Measurements from ENCODE around the gene BEGAIN.
A peak's percentile ranks its signal among the peaks of the same experiment; 100 is the strongest.
"Not testable (repeated sequence)": the region's sequence is repeated elsewhere in the genome, so short reads cannot be mapped to it uniquely, and the experiment has no call there.

The BEGAIN gene

DNA sequence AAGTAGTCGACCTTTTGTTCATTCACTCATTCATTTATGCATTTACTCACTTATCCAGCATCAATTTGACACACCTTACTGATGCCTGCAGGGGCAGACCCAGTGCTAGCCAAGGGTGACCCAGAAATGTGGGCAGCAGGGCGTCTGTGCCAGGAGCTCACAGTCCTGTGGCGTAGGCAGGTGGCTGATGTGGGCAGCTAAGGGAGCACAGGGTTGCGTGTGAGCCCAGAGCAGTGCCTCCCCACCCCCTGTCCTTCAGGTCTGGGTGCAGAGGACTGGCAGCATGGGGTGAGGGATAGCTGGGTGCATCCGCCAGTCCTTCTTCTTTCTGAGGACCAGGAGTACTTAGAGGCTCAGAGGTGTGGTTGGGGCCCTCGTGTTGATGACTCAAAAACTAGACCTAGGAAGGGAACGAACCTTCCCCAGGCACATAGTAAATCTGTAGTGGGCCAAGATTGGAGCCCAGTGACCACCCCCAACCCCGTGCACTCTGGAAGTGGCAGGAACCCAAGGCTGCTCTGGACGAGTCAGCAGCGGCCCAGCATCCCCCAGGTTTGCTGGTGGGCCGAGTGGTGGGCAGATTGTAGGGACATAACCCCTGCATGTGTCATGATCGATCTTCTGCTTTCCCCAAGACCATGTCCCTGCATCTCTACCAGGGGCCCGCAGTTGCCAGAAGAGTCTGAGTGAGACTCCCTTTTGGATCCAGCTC is 63.9 kb downstream of the BEGAIN start:
- no peak overlapping the region for H3K4me3 ChIP-seq (ENCODE audit: low read depth, low read length)
- peaks cover 3% of the 10 kb centered on the region; the same call in 1 of the 2 replicates for H3K4me1 ChIP-seq (ENCODE audit: control insufficient read depth, insufficient read depth, low read length)
- H3K27me3 ChIP-seq (ENCODE audit: control insufficient read depth, insufficient read depth, low read length) = no peaks in the 10 kb centered on the region
- peaks cover 7% of the 10 kb centered on the region for H3K36me3 ChIP-seq (ENCODE audit: control insufficient read depth, insufficient read depth, low read length)
- no peaks in the 10 kb centered on the region for H3K9me3 ChIP-seq (ENCODE audit: control insufficient read depth, insufficient read depth, low read depth, low read length)
- H3K9ac ChIP-seq (ENCODE audit: low read length) = peak overlapping the region; percentile 14
- H3K27ac ChIP-seq (ENCODE audit: low read depth, low read length) = no peak overlapping the region

DNA sequence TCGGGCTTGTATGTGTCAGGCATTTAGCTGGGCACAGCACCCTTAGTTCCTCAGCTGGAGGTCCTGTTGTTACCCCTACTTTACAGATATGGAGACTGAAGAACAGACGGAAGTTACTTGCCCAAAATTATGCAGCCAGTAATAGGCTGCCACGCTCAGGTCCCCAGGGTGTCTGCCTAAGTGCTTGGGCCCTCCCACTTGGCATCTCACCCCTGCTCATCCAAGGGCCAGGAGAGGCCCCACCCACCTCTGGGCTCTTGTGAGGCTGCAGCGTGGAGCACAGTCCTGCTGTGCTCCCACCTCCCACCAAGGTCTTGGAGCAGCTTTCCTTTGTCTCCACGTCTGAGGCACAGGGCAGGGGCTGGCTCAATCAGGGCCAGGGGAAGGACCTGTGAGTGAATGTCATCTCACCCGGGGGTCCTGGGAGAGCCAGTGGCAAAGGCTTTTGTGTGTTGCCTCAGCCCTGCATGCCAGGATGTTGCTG is 64.6 kb downstream of the BEGAIN start:
- H3K4me1 ChIP-seq (ENCODE audit: control insufficient read depth, insufficient read depth, low read length) = peaks cover 3% of the 10 kb centered on the region; the same call in 1 of the 2 replicates
- H3K27ac ChIP-seq (ENCODE audit: low read depth, low read length) = no peak overlapping the region
- no peak overlapping the region for H3K4me3 ChIP-seq (ENCODE audit: low read depth, low read length)
- peaks cover 7% of the 10 kb centered on the region for H3K36me3 ChIP-seq (ENCODE audit: control insufficient read depth, insufficient read depth, low read length)
- no peaks in the 10 kb centered on the region for H3K27me3 ChIP-seq (ENCODE audit: control insufficient read depth, insufficient read depth, low read length)
- no peak overlapping the region for H3K9ac ChIP-seq (ENCODE audit: low read length)
- no peaks in the 10 kb centered on the region for H3K9me3 ChIP-seq (ENCODE audit: control insufficient read depth, insufficient read depth, low read depth, low read length)

DNA sequence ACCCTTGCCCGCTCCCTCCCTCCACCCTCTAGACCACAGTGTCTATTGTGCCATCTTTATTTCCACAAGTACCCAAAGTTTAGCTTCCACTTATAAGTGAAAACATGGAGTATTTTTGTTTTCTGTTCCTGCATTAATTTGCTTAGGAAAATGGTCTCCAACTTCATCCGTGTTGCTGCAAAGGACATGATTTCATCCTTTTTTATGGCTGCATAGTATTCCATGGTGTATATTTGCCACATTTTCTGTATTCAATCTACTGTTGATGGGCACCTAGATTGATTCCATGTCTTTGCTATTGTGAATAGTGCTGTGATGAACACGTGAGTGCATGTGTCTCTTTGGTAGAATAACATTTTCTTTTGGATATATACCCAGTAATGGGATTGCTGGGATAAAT is 81.2 kb downstream of the BEGAIN start:
- not testable (repeated sequence) for H3K4me1 ChIP-seq (ENCODE audit: control insufficient read depth, insufficient read depth, low read length); H3K9ac ChIP-seq (ENCODE audit: low read length); H3K4me3 ChIP-seq (ENCODE audit: low read depth, low read length); H3K27me3 ChIP-seq (ENCODE audit: control insufficient read depth, insufficient read depth, low read length); H3K27ac ChIP-seq (ENCODE audit: low read depth, low read length); H3K36me3 ChIP-seq (ENCODE audit: control insufficient read depth, insufficient read depth, low read length)
- H3K9me3 ChIP-seq (ENCODE audit: control insufficient read depth, insufficient read depth, low read depth, low read length) = peaks cover 14% of the 10 kb centered on the region

DNA sequence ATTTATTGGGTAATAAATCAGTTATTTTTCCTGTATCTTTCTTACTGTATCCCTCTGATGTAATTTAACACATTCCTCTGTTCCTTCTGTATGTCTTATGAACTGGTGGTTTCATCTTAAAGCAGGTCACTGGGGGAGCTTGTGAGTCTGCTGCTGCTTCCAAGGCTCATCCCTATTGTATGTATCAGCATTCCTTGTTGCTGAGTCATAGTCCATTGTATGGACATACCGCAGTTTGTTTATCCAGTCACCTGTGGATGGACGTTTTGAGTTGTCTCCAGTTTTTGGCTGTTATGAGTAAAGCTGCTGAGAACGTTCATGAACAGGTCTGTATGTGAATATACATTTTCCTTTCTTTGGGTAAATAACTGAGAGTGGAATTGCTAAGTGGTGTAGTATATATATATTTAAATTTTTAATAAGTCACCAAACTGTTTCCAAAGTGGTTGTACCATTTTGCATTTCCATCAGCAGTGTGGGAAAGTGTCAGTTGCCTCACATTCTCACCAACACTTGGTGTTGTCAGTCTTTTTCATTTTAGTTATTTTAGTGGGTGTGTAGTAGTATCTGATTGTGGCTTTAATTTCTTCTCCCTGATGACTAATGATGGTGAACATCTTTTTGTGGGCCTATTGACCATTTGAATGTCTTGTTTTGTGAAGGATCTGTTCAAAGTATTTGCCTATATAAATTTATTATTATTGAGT is 82.7 kb downstream of the BEGAIN start:
- Histone ChIP-seq H3K4me1 (ENCODE audit: control insufficient read depth, insufficient read depth, low read length) (no peaks in the 10 kb centered on the region), H3K27ac (ENCODE audit: low read depth, low read length) (no peak overlapping the region), H3K27me3 (ENCODE audit: control insufficient read depth, insufficient read depth, low read length) (no peaks in the 10 kb centered on the region), H3K9me3 (ENCODE audit: control insufficient read depth, insufficient read depth, low read depth, low read length) (peaks cover 14% of the 10 kb centered on the region), H3K9ac (ENCODE audit: low read length) (no peak overlapping the region), H3K4me3 (ENCODE audit: low read depth, low read length) (no peak overlapping the region), H3K36me3 (ENCODE audit: control insufficient read depth, insufficient read depth, low read length) (no peaks in the 10 kb centered on the region)

DNA sequence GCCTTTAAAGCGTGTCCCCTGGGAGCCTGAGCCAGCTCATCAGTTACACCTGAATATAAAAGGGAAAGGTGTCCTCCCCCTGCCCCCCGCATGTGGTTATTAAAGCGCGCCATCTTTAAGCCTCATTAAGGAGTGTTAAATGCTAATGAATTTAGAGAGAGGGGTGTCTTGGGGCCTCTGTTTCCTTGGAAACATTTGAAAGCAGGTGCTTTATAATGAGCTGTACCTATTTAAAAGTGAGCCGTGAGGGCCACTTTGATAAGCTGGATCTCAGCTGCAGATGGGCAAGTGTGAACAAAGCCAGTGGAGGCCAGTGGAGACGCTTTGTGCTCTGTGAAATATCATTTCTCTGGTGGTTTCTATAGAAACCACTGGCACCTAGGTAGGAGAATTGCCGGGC is 84.0 kb downstream of the BEGAIN start:
- Histone ChIP-seq H3K36me3 (ENCODE audit: control insufficient read depth, insufficient read depth, low read length) (no peaks in the 10 kb centered on the region), H3K9me3 (ENCODE audit: control insufficient read depth, insufficient read depth, low read depth, low read length) (peaks cover 14% of the 10 kb centered on the region), H3K4me1 (ENCODE audit: control insufficient read depth, insufficient read depth, low read length) (no peaks in the 10 kb centered on the region), H3K27ac (ENCODE audit: low read depth, low read length) (no peak overlapping the region), H3K4me3 (ENCODE audit: low read depth, low read length) (no peak overlapping the region), H3K27me3 (ENCODE audit: control insufficient read depth, insufficient read depth, low read length) (no peaks in the 10 kb centered on the region), H3K9ac (ENCODE audit: low read length) (no peak overlapping the region)

DNA sequence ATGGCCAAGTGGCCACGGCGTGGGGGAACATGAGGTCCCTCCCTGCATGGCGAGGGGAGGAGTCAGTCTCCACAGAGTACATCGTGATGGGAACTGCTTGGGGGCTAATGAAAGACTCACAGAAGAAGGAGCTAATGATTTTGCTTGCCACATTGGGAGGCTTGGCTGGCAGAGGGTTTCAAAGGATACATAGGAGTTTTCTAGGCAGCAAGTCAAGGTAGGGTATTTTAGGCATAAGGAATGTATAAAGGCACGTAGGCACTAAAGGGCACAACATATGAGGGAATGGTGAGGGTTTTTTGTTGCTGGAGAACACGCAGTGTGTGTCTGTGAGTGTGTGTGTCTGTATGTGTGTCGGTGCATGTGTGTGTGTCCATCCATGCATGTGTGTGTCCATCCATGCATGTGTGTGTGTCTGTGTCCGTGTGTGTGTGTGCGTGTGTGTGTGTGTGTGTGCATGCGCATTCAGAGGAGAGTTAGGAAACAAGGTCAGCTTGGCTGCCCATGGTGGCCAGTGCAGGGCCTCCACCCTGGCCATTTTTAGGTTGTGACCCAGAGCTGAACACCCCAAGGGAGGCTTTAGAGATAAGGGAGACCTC is 84.5 kb downstream of the BEGAIN start:
- H3K9me3 ChIP-seq (ENCODE audit: control insufficient read depth, insufficient read depth, low read depth, low read length) = peaks cover 14% of the 10 kb centered on the region
- H3K4me3 ChIP-seq (ENCODE audit: low read depth, low read length) = no peak overlapping the region
- no peaks in the 10 kb centered on the region for H3K36me3 ChIP-seq (ENCODE audit: control insufficient read depth, insufficient read depth, low read length)
- no peak overlapping the region for H3K27ac ChIP-seq (ENCODE audit: low read depth, low read length)
- H3K4me1 ChIP-seq (ENCODE audit: control insufficient read depth, insufficient read depth, low read length) = no peaks in the 10 kb centered on the region
- H3K9ac ChIP-seq (ENCODE audit: low read length) = no peak overlapping the region
- no peaks in the 10 kb centered on the region for H3K27me3 ChIP-seq (ENCODE audit: control insufficient read depth, insufficient read depth, low read length)

DNA sequence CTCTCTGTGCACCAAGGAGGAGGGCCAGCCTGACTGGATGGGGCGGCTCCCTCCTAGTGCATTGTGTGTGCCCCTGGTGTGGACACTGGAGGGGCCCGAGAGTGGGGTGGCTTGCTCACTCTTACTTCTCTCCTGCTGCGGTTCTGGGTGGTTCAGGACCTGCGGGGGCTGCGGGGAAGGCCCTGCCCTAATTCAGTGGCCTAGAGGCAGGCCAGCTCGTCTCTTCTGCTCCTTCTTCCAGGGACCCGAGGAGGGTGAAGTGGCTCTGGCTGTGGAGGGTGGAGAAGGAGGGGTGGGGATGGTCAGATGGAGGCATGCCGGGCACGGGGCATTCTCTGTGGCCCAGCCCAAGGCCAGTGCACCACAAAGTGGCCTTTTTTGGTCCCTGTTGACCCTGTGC is 87.1 kb downstream of the BEGAIN start:
- Histone ChIP-seq H3K4me1 (ENCODE audit: control insufficient read depth, insufficient read depth, low read length) (no peaks in the 10 kb centered on the region), H3K27ac (ENCODE audit: low read depth, low read length) (no peak overlapping the region), H3K4me3 (ENCODE audit: low read depth, low read length) (no peak overlapping the region), H3K27me3 (ENCODE audit: control insufficient read depth, insufficient read depth, low read length) (no peaks in the 10 kb centered on the region), H3K9ac (ENCODE audit: low read length) (no peak overlapping the region), H3K36me3 (ENCODE audit: control insufficient read depth, insufficient read depth, low read length) (no peaks in the 10 kb centered on the region), H3K9me3 (ENCODE audit: control insufficient read depth, insufficient read depth, low read depth, low read length) (peaks cover 7% of the 10 kb centered on the region; the same call in 1 of the 2 replicates)

DNA sequence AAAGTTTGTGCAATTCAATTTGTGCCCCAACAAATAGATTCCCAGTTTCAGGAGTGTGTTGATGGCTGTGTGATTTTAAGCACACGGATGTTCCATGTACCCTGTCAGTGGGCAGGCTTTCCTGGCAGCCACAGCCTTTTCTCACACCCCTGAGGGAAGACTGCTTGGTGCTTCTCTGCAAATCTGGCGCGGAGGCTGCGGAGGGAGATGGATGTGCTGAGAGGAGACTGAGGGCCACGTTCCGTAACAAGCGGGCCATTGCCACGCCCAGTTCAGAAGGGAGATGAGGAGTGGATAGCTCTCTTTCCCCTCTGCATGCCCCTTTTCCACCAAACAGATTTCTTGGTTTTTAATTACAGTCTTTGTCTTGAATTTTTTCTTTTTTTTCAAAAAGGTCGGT is 89.1 kb downstream of the BEGAIN start:
- Histone ChIP-seq H3K9ac (ENCODE audit: low read length) (no peak overlapping the region), H3K36me3 (ENCODE audit: control insufficient read depth, insufficient read depth, low read length) (no peaks in the 10 kb centered on the region), H3K9me3 (ENCODE audit: control insufficient read depth, insufficient read depth, low read depth, low read length) (no peaks in the 10 kb centered on the region), H3K4me3 (ENCODE audit: low read depth, low read length) (no peak overlapping the region), H3K4me1 (ENCODE audit: control insufficient read depth, insufficient read depth, low read length) (no peaks in the 10 kb centered on the region), H3K27ac (ENCODE audit: low read depth, low read length) (no peak overlapping the region), H3K27me3 (ENCODE audit: control insufficient read depth, insufficient read depth, low read length) (no peaks in the 10 kb centered on the region)

DNA sequence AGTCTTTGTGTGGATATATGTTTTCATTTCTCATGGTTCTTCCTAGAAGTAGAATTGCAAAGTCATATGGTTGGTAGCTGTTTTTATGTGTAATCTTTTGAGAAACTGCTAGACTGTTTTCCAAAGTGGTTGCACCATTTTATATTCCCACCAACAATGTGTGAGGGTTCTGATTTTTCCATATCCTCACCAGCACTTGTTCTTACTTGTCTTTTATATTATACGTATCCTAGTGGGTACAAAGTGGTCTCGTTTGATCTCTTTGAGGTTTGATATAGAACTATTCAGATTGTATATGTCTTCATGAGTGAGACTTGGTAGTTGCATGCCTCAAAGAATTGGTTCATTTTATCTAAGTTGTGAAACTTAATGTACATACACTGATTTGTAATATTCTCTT is 91.3 kb downstream of the BEGAIN start:
- H3K4me1 ChIP-seq (ENCODE audit: control insufficient read depth, insufficient read depth, low read length) = no peaks in the 10 kb centered on the region
- no peaks in the 10 kb centered on the region for H3K27me3 ChIP-seq (ENCODE audit: control insufficient read depth, insufficient read depth, low read length)
- H3K4me3 ChIP-seq (ENCODE audit: low read depth, low read length) = no peak overlapping the region
- H3K9ac ChIP-seq (ENCODE audit: low read length) = no peak overlapping the region
- H3K27ac ChIP-seq (ENCODE audit: low read depth, low read length) = no peak overlapping the region
- H3K9me3 ChIP-seq (ENCODE audit: control insufficient read depth, insufficient read depth, low read depth, low read length) = no peaks in the 10 kb centered on the region
- H3K36me3 ChIP-seq (ENCODE audit: control insufficient read depth, insufficient read depth, low read length) = no peaks in the 10 kb centered on the region

DNA sequence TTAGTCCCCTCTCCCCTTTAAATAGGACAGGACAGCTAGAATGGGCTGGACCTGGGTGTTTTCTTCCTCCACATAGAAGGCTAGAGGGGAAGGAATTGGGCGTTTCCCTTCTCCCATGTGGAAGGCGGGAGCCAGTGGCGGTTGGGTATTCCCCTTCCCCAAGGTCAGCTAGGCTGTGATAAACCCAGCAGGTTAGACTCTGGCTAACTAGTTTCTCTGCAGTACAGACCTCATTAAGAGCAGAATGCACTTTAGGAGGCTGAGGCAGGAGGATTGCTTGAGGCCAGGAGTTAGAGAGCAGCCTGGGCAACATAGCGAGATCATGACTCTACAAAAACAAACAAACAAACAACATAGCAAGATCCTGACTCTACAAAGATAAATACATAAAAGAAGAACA is 92.6 kb downstream of the BEGAIN start:
- H3K27me3 ChIP-seq (ENCODE audit: control insufficient read depth, insufficient read depth, low read length) = no peaks in the 10 kb centered on the region
- no peaks in the 10 kb centered on the region for H3K36me3 ChIP-seq (ENCODE audit: control insufficient read depth, insufficient read depth, low read length)
- no peaks in the 10 kb centered on the region for H3K9me3 ChIP-seq (ENCODE audit: control insufficient read depth, insufficient read depth, low read depth, low read length)
- H3K4me3 ChIP-seq (ENCODE audit: low read depth, low read length) = no peak overlapping the region
- no peak overlapping the region for H3K9ac ChIP-seq (ENCODE audit: low read length)
- H3K27ac ChIP-seq (ENCODE audit: low read depth, low read length) = no peak overlapping the region
- no peaks in the 10 kb centered on the region for H3K4me1 ChIP-seq (ENCODE audit: control insufficient read depth, insufficient read depth, low read length)

DNA sequence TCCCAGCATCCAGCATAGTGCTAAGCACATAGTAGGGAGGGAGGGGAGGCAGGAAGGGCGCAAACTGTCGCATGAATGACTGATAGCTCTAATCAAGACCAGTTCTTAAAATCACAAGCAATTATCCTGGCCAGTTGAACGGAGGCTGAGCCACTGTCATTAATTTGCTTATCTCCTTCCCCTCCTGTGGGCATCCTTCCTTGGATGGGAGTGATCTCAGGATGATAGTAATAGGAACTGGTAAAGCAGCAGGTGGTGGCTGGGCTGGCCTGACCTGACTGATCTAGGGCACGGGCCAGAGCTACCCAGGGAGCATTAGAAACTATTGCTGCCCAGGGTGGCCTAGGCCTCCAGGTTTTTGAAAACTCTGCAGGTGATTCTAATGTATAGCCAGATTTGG is 97.0 kb downstream of the BEGAIN start:
- Histone ChIP-seq H3K27me3 (ENCODE audit: control insufficient read depth, insufficient read depth, low read length) (no peaks in the 10 kb centered on the region), H3K9me3 (ENCODE audit: control insufficient read depth, insufficient read depth, low read depth, low read length) (no peaks in the 10 kb centered on the region), H3K27ac (ENCODE audit: low read depth, low read length) (no peak overlapping the region), H3K36me3 (ENCODE audit: control insufficient read depth, insufficient read depth, low read length) (no peaks in the 10 kb centered on the region), H3K9ac (ENCODE audit: low read length) (no peak overlapping the region), H3K4me3 (ENCODE audit: low read depth, low read length) (no peak overlapping the region), H3K4me1 (ENCODE audit: control insufficient read depth, insufficient read depth, low read length) (no peaks in the 10 kb centered on the region)

Data from HUES6 (cell line).